Tibial artery (tissue), 4 donors: ENCODE data around the gene CTSE.

Source experiments
- DNase-seq, 2 donors: peaks; one replicate each; pipeline ENCODE4 v3.0.0-alpha.2; 2019
- H3K27ac ChIP-seq, 2 donors: fragments of 200-600 bp; sonication (generic) in 1 of 2; 1 replicate in 1 of 2; 2 replicates in 1 of 2; pipeline ENCODE4 v1.5.1; 2018 to 2019; ENCODE audit warnings: mild to moderate bottlenecking in 1 of 2
- H3K27me3 ChIP-seq, 2 donors: fragments of 200-600 bp; sonication (generic) in 1 of 2; one replicate each; pipeline versions ENCODE4 v1.5.1 to v1.6.0; 2016 to 2019
- H3K36me3 ChIP-seq, 3 donors: fragments of 200-600 bp; sonication (generic) in 2 of 3; one replicate each; pipeline ENCODE4 v1.5.1; 2016 to 2019; ENCODE audit warnings: mild to moderate bottlenecking in 2 of 3
- H3K4me1 ChIP-seq, 4 donors: fragments of 200-600 bp; sonication (generic) in 2 of 4; 1 replicate in 3 of 4; 2 replicates in 1 of 4; pipeline ENCODE4 v1.5.1; 2016 to 2019
- H3K4me3 ChIP-seq, 2 donors: fragments of 200-600 bp; sonication (generic) in 1 of 2; 1 replicate in 1 of 2; 2 replicates in 1 of 2; pipeline ENCODE4 v1.5.1; 2018 to 2019; ENCODE audit warnings: mild to moderate bottlenecking in 2 of 2
- H3K9me3 ChIP-seq, 3 donors: fragments of 200-600 bp; sonication (generic) in 1 of 3; one replicate each; pipeline ENCODE4 v1.5.1; 2016 to 2019
- CTCF ChIP-seq, 2 experiments: fragments of 200-600 bp in 1 of 2; fragments of 450-650 bp in 1 of 2; IDR thresholded peaks; one replicate each; pipeline ENCODE4 v1.5.1; 2017 to 2019; ENCODE audit warnings: antibody characterized with exemption in 2 of 2, mild to moderate bottlenecking in 1 of 2, moderate library complexity in 1 of 2
- intact Hi-C: fragments of 100-400 bp; cut with DNase I; formaldehyde crosslinking; loops from one replicate; pipeline ENCODE4 v1.15.0; 2023; ENCODE audit warnings: low total_unique reads

The CTSE gene

GRCh38 chr1:206021008-206021625, 2.6 kb downstream of the CTSE start:
- no peak for TF ChIP-seq CTCF (IDR thresholded peaks at IDR 0.05)
- H3K36me3 ChIP-seq: no peaks in the 10 kb centered on the region
- no peak overlapping the region for H3K27ac ChIP-seq
- peaks cover 0 to 4% of the 10 kb centered on the region in 2 donors for H3K27me3 ChIP-seq
- H3K9me3 ChIP-seq: no peaks in the 10 kb centered on the region
- no peaks in the 10 kb centered on the region for H3K4me1 ChIP-seq
- H3K4me3 ChIP-seq: no peak overlapping the region
- intact Hi-C loops: no loop called here
- DNase-seq: no peak

- DNase-seq: no peak
- intact Hi-C loops: no loop called here
- no peaks in the 10 kb centered on the region for H3K36me3 ChIP-seq
- H3K27me3 ChIP-seq: peaks cover 0 to 4% of the 10 kb centered on the region in 2 donors
- H3K4me1 ChIP-seq: no peaks in the 10 kb centered on the region
- H3K27ac ChIP-seq: no peak overlapping the region
- no peak for TF ChIP-seq CTCF (IDR thresholded peaks at IDR 0.05)
- H3K9me3 ChIP-seq: no peaks in the 10 kb centered on the region
- H3K4me3 ChIP-seq: no peak overlapping the region
These were observed 3.2 kb downstream of the CTSE start for GRCh38 chr1:206020393-206021007.

- Histone ChIP-seq H3K27me3 (peaks cover 0 to 2% of the 10 kb centered on the region in 2 donors), H3K36me3 (no peaks in the 10 kb centered on the region), H3K4me1 (no peaks in the 10 kb centered on the region), H3K9me3 (no peaks in the 10 kb centered on the region), H3K27ac (no peak overlapping the region), H3K4me3 (no peak overlapping the region)
- TF ChIP-seq CTCF (IDR thresholded peaks at IDR 0.05): no peak
- intact Hi-C loops: no loop called here
- no peak for DNase-seq
These were observed 8.6 kb downstream of the CTSE start for GRCh38 chr1:206015071-206015470.

- no peak overlapping the region for H3K4me3 ChIP-seq
- intact Hi-C loops: no loop called here
- peaks cover 0 to 2% of the 10 kb centered on the region in 2 donors for H3K27me3 ChIP-seq
- no peak for TF ChIP-seq CTCF (IDR thresholded peaks at IDR 0.05)
- H3K36me3 ChIP-seq: no peaks in the 10 kb centered on the region
- H3K9me3 ChIP-seq: no peaks in the 10 kb centered on the region
- DNase-seq: no peak
- H3K27ac ChIP-seq: no peak overlapping the region
- H3K4me1 ChIP-seq: no peaks in the 10 kb centered on the region
These were observed 9.1 kb downstream of the CTSE start for GRCh38 chr1:206014601-206015000.

GRCh38 chr1:206013026-206013795, 10.5 kb downstream of the CTSE start:
- H3K4me3 ChIP-seq: no peak overlapping the region
- H3K27ac ChIP-seq: no peak overlapping the region
- H3K27me3 ChIP-seq: peaks cover 0 to 2% of the 10 kb centered on the region in 2 donors
- TF ChIP-seq CTCF (IDR thresholded peaks at IDR 0.05): no peak
- H3K36me3 ChIP-seq: no peaks in the 10 kb centered on the region
- intact Hi-C loops: no loop called here
- H3K9me3 ChIP-seq: no peaks in the 10 kb centered on the region
- DNase-seq: no peak
- no peaks in the 10 kb centered on the region for H3K4me1 ChIP-seq
